ENCODE measurements around the gene KCNG2. TPM values are rescaled to one million over a fixed set of nuclear protein-coding genes. Genes with fewer than 3 reads are reported as not detected.

Gene KCNG2
- polyA plus RNA-seq, 1 donor from 2014 or later = not detected

DNA sequence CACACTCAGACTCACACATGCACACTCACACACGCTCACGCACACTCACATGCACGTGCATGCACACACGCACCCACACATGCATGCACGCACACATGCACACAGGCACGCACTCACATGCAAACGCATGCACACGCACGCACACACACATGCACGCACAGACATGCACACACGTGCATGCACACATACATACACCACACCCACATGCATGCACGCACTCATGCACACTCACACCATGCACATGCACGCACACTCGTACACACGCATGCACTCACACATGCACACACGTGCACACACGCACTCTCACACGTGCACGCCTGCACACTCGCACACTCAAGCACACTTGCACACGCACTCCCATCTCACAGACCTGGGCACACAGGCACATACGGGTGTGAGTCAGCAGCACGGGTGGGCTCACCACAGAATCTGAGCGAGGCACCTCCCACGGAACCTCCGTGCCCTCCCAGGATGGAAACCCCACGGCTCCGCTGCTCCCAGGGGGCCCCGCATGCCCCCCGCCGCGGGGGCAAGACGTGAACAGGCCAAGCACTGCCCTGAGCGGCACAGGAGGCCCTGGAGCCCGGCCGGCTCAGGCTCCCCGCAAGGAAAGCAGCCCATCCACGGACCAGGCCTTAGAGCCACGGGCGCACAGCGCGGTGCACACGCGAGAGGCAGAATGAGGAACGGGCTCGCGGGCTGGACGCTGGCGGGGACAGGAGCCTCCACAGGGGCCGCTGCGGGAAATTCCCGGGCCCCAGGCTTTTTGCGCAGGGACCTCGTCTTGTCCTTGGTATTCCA lies 8.4 kb upstream of the KCNG2 start:
- H2AFZ ChIP-seq (ENCODE audit: low read depth, low read length) = no peak overlapping the region
- H3K27ac ChIP-seq (ENCODE audit: low read length) = no peak overlapping the region
- peaks cover 37% of the 10 kb centered on the region for H3K27me3 ChIP-seq (ENCODE audit: insufficient read depth, low read depth, low read length)
- H3K4me3 ChIP-seq (ENCODE audit: low read length) = no peak overlapping the region
- H3K36me3 ChIP-seq (ENCODE audit: insufficient read depth, low read length) = no peaks in the 10 kb centered on the region
- H4K20me1 ChIP-seq (ENCODE audit: insufficient read depth) = no peaks in the 10 kb centered on the region
- H3K9ac ChIP-seq (ENCODE audit: low read length) = no peak overlapping the region
- H3K9me3 ChIP-seq (ENCODE audit: low read length) = peaks cover 4% of the 10 kb centered on the region
- no peak overlapping the region for H3K4me2 ChIP-seq (ENCODE audit: low read length)
- H3K9me2 ChIP-seq (ENCODE audit: insufficient read depth, low read length) = no peaks in the 10 kb centered on the region
- H3K79me2 ChIP-seq (replicated peaks; ENCODE audit: insufficient read depth, low read length) = no peaks in the 10 kb centered on the region
- TF ChIP-seq, protein P1, sequence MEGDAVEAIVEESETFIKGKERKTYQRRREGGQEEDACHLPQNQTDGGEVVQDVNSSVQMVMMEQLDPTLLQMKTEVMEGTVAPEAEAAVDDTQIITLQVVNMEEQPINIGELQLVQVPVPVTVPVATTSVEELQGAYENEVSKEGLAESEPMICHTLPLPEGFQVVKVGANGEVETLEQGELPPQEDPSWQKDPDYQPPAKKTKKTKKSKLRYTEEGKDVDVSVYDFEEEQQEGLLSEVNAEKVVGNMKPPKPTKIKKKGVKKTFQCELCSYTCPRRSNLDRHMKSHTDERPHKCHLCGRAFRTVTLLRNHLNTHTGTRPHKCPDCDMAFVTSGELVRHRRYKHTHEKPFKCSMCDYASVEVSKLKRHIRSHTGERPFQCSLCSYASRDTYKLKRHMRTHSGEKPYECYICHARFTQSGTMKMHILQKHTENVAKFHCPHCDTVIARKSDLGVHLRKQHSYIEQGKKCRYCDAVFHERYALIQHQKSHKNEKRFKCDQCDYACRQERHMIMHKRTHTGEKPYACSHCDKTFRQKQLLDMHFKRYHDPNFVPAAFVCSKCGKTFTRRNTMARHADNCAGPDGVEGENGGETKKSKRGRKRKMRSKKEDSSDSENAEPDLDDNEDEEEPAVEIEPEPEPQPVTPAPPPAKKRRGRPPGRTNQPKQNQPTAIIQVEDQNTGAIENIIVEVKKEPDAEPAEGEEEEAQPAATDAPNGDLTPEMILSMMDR (IDR thresholded peaks at IDR 0.05; ENCODE audit: poor library complexity, severe bottlenecking) = no peak
- TF ChIP-seq MXI1 (conservative IDR thresholded peaks at IDR 0.05; ENCODE audit: poor library complexity, severe bottlenecking) = no peak
- no peak for TF ChIP-seq SMC3 (conservative IDR thresholded peaks at IDR 0.05; ENCODE audit: poor library complexity)
- TF ChIP-seq EP300 (conservative IDR thresholded peaks at IDR 0.05; ENCODE audit: poor library complexity, severe bottlenecking) = no peak
- TF ChIP-seq TAF1 (IDR thresholded peaks at IDR 0.05; ENCODE audit: low read depth) = no peak
- no peak for TF ChIP-seq RAD21 (conservative IDR thresholded peaks at IDR 0.05)
- TF ChIP-seq EZH2 (IDR thresholded peaks at IDR 0.05; ENCODE audit: borderline replicate concordance, insufficient read depth, low read length, poor library complexity, severe bottlenecking) = no peak
- TF ChIP-seq, protein P2, sequence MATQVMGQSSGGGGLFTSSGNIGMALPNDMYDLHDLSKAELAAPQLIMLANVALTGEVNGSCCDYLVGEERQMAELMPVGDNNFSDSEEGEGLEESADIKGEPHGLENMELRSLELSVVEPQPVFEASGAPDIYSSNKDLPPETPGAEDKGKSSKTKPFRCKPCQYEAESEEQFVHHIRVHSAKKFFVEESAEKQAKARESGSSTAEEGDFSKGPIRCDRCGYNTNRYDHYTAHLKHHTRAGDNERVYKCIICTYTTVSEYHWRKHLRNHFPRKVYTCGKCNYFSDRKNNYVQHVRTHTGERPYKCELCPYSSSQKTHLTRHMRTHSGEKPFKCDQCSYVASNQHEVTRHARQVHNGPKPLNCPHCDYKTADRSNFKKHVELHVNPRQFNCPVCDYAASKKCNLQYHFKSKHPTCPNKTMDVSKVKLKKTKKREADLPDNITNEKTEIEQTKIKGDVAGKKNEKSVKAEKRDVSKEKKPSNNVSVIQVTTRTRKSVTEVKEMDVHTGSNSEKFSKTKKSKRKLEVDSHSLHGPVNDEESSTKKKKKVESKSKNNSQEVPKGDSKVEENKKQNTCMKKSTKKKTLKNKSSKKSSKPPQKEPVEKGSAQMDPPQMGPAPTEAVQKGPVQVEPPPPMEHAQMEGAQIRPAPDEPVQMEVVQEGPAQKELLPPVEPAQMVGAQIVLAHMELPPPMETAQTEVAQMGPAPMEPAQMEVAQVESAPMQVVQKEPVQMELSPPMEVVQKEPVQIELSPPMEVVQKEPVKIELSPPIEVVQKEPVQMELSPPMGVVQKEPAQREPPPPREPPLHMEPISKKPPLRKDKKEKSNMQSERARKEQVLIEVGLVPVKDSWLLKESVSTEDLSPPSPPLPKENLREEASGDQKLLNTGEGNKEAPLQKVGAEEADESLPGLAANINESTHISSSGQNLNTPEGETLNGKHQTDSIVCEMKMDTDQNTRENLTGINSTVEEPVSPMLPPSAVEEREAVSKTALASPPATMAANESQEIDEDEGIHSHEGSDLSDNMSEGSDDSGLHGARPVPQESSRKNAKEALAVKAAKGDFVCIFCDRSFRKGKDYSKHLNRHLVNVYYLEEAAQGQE (IDR thresholded peaks at IDR 0.05; ENCODE audit: borderline replicate concordance) = no peak
- TF ChIP-seq POLR2AphosphoS5 (IDR thresholded peaks at IDR 0.05) = no peak
- H3F3A ChIP-seq (ENCODE audit: insufficient read depth, low read length, poor library complexity, severe bottlenecking) = no peaks in the 10 kb centered on the region

DNA sequence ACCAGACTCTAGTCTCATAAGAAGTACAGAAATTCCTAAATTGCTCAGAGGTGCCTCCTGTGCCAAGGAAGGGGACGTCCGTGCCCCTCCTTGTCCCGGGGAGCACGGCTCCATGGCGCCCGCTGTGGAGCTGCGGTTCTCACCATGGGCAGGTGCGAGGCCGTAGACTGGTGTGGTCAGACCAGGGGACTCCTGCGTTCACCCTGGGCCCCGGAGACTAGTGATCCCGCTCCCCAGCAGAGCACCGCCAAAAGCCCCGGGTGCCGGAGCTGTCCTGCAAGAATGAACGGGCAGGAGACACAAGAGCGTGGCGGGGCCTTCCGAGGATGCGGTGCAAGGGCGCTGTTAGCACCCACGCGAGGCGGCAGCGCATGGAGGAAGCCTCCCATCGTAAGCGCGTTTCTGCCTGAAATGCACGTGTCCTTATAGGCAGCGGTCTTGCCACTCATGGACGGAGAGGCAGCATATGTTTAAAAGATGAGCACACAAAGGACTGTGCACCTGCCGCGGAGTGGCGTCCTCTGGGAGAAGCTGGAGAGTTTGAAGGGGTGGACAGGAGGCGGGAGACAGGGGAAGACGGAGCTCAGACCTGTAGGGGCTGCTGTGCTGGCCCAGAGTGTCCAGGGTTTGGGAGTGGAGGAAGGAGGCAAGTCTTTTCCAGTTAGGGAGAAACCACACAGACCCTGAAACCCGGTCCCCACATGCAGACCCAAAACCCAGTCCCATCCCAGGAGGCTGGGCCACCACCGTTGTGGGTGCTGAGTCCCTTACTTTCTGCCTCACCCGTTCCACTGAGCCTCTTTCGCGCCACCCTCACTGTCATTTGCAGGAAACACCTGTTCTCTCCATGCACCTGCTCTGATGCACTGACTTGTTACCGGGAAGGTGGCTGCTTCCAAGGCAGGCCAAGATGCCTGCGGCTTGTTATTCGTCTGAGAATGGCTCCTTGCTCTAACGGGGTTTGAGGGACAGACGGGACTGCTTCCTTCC lies 7.5 kb upstream of the KCNG2 start:
- Histone ChIP-seq H3K36me3 (ENCODE audit: insufficient read depth, low read length) (no peaks in the 10 kb centered on the region), H2AFZ (ENCODE audit: low read depth, low read length) (no peak overlapping the region), H3K9me3 (ENCODE audit: low read length) (peaks cover 4% of the 10 kb centered on the region), H3K27ac (ENCODE audit: low read length) (no peak overlapping the region), H3K4me3 (ENCODE audit: low read length) (no peak overlapping the region), H3K9me2 (ENCODE audit: insufficient read depth, low read length) (no peaks in the 10 kb centered on the region), H3F3A (ENCODE audit: insufficient read depth, low read length, poor library complexity, severe bottlenecking) (no peaks in the 10 kb centered on the region), H3K79me2 (replicated peaks; ENCODE audit: insufficient read depth, low read length) (no peaks in the 10 kb centered on the region), H4K20me1 (ENCODE audit: insufficient read depth) (no peaks in the 10 kb centered on the region), H3K4me2 (ENCODE audit: low read length) (no peak overlapping the region), H3K27me3 (ENCODE audit: insufficient read depth, low read depth, low read length) (peaks cover 37% of the 10 kb centered on the region), H3K9ac (ENCODE audit: low read length) (no peak overlapping the region)
- no peak for TF ChIP-seq POLR2AphosphoS5 (IDR thresholded peaks at IDR 0.05)
- TF ChIP-seq TAF1 (IDR thresholded peaks at IDR 0.05; ENCODE audit: low read depth) = no peak
- TF ChIP-seq, protein P1 (IDR thresholded peaks at IDR 0.05; ENCODE audit: poor library complexity, severe bottlenecking) = no peak
